Measurements from ENCODE around the gene TBXAS1.
A peak's percentile ranks its signal among the peaks of the same experiment; 100 is the strongest.

The TBXAS1 gene

DNA sequence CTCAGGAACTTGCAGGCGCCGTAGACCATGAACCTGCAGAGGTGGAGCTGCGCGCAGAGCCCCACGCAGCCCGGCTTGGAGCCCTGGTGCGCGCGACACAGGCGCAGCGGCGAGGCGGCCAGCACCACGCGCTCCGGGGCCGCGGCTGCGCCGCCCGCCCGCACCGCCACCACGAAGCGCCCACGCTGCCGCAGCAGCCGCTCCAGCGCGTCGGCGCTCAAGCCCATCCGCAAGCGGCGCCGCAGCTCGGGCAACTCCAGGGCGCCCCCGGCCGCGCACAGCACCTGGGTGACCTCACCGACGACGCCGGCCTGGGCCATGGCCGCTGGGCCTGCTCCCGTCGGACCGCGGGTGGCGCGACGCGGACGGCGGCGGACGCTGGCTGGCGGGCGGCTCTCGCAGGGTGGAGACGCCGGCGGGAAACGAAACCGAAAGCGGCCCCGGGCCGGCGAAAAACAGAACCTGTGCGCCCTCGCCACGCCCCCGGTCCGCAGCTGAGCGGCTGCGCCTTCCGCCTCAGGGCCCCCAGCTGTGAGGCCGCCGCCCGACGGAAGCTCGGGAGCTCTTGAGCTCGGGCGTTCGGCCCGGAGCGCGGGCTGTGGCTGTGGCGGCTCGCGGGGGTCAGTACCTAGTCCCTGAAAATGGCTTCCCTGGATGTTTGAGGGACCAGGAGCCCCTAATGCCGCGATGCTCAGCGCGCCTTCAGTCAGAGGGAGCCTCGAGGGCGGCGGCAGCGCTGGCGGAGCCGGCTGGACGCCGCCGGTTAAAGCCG lies 233.7 kb downstream of the TBXAS1 start, which contains the start of gene PARP12:
Gene PARP12, minus strand, starts transcription at position 424 of the 772 bp plus-strand sequence. Its CDS starts 104 bp downstream, at position 320.
- DNase-seq (ENCODE audit: extremely low read depth, low read depth) = peak; percentile 61
- TF ChIP-seq, protein P1, sequence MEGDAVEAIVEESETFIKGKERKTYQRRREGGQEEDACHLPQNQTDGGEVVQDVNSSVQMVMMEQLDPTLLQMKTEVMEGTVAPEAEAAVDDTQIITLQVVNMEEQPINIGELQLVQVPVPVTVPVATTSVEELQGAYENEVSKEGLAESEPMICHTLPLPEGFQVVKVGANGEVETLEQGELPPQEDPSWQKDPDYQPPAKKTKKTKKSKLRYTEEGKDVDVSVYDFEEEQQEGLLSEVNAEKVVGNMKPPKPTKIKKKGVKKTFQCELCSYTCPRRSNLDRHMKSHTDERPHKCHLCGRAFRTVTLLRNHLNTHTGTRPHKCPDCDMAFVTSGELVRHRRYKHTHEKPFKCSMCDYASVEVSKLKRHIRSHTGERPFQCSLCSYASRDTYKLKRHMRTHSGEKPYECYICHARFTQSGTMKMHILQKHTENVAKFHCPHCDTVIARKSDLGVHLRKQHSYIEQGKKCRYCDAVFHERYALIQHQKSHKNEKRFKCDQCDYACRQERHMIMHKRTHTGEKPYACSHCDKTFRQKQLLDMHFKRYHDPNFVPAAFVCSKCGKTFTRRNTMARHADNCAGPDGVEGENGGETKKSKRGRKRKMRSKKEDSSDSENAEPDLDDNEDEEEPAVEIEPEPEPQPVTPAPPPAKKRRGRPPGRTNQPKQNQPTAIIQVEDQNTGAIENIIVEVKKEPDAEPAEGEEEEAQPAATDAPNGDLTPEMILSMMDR (IDR thresholded peaks at IDR 0.05; ENCODE audit: low read depth, low read length) = no peak

DNA sequence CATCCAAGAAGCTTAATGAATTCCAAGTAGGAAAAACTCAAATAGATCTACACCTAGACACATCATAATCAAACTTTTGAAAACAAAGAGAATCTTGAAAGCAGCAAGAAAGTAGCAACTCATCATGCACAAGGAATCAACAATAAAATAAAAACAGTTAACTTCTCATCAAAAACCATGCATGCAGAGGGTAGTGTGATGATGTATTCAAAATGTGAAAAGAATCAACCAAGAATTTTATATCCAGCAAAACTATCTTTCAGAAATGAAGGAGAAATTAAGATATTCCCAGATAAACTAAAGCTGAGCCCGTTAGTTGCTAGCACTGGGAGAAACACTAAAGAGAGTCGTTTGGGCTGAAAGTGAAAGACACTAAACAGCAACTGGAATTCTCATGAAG lies 238.0 kb downstream of the TBXAS1 start:
- DNase-seq (ENCODE audit: extremely low read depth, low read depth) = no peak
- TF ChIP-seq, protein P1 (IDR thresholded peaks at IDR 0.05; ENCODE audit: low read depth, low read length) = no peak

DNA sequence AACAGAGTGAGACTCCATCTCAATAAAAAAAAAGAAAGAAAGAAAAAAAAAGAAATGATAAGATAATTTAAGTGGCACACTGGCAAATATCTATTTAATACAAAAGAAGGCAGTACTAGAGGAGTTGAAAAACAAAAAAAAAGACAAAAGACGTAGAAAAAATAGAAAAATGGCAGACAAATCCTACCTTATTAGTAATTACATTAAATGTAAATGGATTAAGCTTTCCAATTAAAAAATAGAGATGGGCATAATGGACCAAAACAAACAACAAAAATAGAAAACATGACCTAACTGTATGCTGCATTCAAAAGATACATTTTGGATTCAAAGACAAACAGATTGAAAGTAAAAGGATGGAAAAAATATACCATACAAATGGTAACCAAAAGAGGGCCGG lies 239.0 kb downstream of the TBXAS1 start:
- TF ChIP-seq, protein P1 (IDR thresholded peaks at IDR 0.05; ENCODE audit: low read depth, low read length) = no peak
- no peak for DNase-seq (ENCODE audit: extremely low read depth, low read depth)

DNA sequence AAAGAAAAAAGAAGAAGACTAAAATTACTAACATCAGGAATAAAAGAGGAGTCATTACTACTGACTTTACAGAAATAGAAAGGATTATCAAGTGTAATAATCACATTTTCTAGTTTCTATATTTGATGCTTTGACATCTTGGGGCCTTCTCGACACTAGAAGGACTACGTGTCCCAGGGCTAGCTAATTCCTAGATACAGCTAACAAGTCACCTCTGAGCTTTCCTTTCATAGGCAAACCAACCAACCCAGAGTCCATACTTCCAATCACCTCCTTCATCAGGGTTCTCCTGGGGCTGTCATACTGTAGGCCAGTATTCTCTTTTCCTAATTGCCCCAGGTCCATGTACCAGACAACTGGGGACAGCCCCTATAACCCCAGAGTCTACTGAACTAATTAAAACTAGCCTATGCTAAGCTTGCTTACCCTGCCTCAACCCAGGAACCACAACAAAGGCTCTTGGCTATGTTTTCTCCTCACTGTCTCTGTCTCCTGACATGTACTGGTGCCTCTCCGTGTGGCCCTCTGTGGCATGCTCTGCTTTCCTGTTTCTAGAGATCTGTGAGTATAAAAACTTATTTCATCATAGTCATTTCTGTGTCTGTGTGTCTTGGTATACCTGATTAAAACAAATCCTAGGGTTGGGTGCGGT lies 240.4 kb downstream of the TBXAS1 start:
- TF ChIP-seq, protein P1 (IDR thresholded peaks at IDR 0.05; ENCODE audit: low read depth, low read length) = no peak
- DNase-seq (ENCODE audit: extremely low read depth, low read depth) = no peak
